Bronchial epithelial cell (primary cell): ENCODE results near the gene CEPT1. TPM values are rescaled to one million over a fixed set of nuclear protein-coding genes. Genes with fewer than 3 reads are reported as not detected.

Experiments
- DNase-seq: peaks from one replicate; pipeline ENCODE4 v3.0.0-alpha.2; 2010; ENCODE audit warnings: low read depth
- FAIRE-seq: peaks from 2 replicates; lab custom pipeline; 2011; peaks lifted over from hg19 to GRCh38; lab: Jason Lieb, UNC
- H3K27me3 ChIP-seq: 2 replicates; pipeline ENCODE4 v1.5.1; 2011; ENCODE audit warnings: low read length; ENCODE audit not compliant: control insufficient read depth, insufficient read depth
- H3K36me3 ChIP-seq: 2 replicates; pipeline ENCODE4 v1.5.1; 2011; ENCODE audit warnings: low read length; ENCODE audit not compliant: control insufficient read depth, insufficient read depth
- H3K4me3 ChIP-seq: 2 replicates; pipeline ENCODE4 v1.5.1; 2011; ENCODE audit warnings: mild to moderate bottlenecking, low read depth, low read length, control low read depth
- total RNA-seq: library from RNA; depleted of rRNA; stranded (reverse); fragments of >200 nt; gene quantifications from 2 replicates; pipeline ENCODE4 v1.2.1, GENCODE V29; 2014
- TF ChIP-seq, protein P1 (sequence below): IDR thresholded peaks from 2 replicates; pipeline ENCODE4 v1.5.1; 2011; ENCODE audit warnings: mild to moderate bottlenecking, moderate library complexity, low read length, control low read depth, inconsistent platforms; ENCODE audit not compliant: insufficient read depth, severe bottlenecking

The CEPT1 gene
- total RNA-seq, 1 donor from 2014 or later, result 49.5 TPM

DNA sequence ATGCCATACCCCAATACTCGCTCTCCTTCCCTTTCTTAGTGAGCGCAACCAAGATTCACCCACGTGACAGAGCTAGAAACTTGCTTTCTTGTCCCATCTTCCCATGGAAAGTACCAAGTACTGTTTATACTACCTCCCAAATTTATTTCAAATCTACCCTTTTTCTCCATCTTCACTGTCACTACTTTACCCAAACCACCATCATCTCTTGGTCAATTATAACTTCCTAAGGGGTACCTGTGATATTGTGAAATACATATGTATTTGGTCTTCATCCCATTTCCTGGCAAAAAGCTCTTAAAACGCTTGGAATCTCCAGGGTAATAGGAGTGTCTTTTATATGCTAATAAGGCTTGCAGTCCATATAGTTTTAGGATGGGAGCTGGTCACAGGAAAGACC lies 8.3 kb upstream of the CEPT1 start:
- Histone ChIP-seq H3K36me3 (peaks cover 3% of the 10 kb centered on the region), H3K4me3 (no peak overlapping the region), H3K27me3 (no peaks in the 10 kb centered on the region)
- TF ChIP-seq, protein P1, sequence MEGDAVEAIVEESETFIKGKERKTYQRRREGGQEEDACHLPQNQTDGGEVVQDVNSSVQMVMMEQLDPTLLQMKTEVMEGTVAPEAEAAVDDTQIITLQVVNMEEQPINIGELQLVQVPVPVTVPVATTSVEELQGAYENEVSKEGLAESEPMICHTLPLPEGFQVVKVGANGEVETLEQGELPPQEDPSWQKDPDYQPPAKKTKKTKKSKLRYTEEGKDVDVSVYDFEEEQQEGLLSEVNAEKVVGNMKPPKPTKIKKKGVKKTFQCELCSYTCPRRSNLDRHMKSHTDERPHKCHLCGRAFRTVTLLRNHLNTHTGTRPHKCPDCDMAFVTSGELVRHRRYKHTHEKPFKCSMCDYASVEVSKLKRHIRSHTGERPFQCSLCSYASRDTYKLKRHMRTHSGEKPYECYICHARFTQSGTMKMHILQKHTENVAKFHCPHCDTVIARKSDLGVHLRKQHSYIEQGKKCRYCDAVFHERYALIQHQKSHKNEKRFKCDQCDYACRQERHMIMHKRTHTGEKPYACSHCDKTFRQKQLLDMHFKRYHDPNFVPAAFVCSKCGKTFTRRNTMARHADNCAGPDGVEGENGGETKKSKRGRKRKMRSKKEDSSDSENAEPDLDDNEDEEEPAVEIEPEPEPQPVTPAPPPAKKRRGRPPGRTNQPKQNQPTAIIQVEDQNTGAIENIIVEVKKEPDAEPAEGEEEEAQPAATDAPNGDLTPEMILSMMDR, result no peak
- DNase-seq (no peak), FAIRE-seq (no peak)

DNA sequence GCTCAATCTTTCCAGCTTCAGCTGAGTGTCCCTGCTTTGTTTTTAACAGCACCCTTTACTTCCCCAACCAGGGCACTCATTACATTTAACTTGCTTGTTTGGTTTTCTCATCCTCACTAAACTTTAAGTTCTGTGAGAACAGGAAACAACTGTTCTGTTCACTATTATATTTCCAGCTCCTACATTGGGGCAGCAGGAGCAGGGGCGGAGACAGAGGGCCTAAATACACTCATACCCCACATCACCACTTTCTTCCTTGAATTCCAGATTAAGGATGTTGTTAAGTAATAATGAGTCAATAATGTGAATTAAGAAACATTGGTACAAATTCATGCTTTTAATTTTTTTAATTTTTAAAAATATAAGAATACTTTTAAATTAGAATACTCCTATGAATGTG lies 6.2 kb upstream of the CEPT1 start:
- FAIRE-seq (no peak), DNase-seq (no peak)
- Histone ChIP-seq H3K36me3 (peaks cover 1% of the 10 kb centered on the region), H3K4me3 (no peak overlapping the region), H3K27me3 (no peaks in the 10 kb centered on the region)
- TF ChIP-seq, protein P1, result no peak

DNA sequence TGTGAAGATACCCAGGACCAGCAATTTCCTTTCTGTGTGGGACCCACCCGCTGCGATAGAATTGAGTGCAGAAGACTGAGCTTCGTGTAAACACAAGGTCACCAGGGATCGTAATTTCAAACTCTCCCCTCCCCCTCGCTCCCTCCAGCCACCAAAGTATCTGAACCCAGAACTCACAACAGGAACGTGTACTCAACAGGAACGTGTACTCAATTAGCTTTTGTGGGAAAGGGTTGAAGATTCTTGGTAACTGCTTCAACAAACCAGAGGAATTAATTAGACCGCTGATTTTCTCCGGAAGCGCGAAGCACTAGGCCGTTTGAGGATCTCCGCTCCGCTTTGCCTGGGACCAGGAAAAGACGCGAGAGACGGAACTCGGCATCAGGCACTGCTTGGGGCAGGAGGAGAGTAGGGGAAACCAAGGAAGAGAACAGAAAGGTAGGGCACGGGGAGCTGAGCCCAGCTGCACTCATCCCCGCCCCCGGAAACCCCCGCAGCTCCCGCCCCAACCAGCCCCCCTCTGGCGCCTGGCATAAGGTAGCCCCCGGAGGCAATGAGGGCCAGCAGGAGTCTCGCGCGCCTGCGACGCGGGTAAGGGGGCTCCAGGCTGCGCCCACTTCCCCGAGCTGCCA lies 583 bp upstream of the CEPT1 start:
- DNase-seq (peak; percentile 63), FAIRE-seq (no peak)
- Histone ChIP-seq H3K27me3 (no peaks in the 10 kb centered on the region), H3K36me3 (peaks cover 1% of the 10 kb centered on the region), H3K4me3 (peak overlapping the region; percentile 81)
- TF ChIP-seq, protein P1, result no peak

DNA sequence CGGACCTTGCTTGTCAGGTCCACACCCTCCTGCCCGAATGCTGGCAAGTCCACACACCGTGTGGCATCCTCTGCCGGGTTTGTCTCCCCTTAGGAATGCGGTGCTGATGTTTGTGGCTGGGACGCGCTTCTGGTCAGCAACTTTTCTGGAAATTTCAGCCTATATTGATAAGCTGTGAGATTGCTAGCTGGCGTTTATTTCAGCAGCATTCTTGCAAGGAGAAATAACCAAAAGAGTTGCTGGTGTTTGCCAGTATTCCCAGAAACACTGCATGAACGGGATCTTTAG lies 601 bp downstream of the CEPT1 start:
- no peak for FAIRE-seq
- no peaks in the 10 kb centered on the region for H3K36me3 ChIP-seq
- H3K27me3 ChIP-seq, result no peaks in the 10 kb centered on the region

DNA sequence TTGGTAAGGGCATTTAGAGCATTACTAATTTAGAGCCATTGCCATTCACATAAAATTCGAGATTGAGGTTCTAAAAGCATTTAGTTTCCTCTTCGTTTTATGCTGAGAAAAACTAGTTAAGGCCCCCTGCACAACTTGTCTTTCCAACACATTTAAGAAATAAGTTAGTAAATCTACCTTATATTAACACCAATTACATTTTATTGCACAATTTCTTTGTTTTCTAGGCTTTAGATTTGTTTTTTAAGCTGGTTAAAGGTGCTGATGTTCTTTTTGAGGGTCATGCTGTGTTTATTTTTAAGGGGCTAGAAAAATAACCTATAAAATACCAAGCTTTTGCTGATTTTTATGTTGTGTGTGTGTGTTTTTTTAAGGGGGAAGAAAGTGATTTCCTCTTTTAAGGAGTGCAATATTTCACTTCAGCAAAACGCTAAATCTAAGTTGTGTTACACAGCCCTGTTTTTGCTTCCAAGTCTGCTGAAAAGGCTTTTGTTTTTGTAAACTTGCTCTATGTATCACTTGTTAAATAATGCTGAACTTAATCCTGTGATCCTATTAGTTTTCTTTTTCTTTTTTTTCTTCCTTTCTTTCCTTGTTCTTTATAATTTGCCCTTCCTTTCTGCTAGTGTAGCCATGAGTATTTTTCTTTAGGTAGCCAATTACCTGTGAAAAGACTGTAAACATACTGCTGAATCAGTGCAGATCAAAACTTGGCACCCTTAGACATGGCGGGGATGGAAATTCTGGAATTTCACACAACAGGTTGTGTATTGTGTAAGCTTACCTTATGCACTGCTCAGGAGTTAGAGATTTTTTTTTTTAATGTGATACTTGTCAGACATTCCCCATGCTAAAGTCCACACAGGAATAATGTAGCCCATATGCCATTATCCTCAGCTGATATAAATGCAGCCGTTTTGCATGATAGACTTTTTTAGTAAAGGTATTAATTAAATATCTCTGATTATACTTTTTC lies 1.5 kb downstream of the CEPT1 start:
- TF ChIP-seq, protein P1, result no peak
- DNase-seq, result peak; percentile 58
- no peaks in the 10 kb centered on the region for H3K27me3 ChIP-seq
- peak overlapping the region; percentile 81 for H3K4me3 ChIP-seq
- no peaks in the 10 kb centered on the region for H3K36me3 ChIP-seq
- no peak for FAIRE-seq

More for the DNA sequence above, 601 bp downstream of the CEPT1 start:
- H3K4me3 ChIP-seq, result peak overlapping the region; percentile 81
- TF ChIP-seq, protein P1, result no peak
- peak; percentile 59 for DNase-seq
